Measurements from ENCODE around the gene ZSCAN10. TPM values are rescaled to one million over a fixed set of nuclear protein-coding genes. Genes with fewer than 3 reads are reported as not detected.

Gene ZSCAN10
- total and polyA plus RNA-seq, 2 of the 13 experiments (the other 11 are each of a cell fraction or from before 2014, with no cell fraction given), result not detected

DNA sequence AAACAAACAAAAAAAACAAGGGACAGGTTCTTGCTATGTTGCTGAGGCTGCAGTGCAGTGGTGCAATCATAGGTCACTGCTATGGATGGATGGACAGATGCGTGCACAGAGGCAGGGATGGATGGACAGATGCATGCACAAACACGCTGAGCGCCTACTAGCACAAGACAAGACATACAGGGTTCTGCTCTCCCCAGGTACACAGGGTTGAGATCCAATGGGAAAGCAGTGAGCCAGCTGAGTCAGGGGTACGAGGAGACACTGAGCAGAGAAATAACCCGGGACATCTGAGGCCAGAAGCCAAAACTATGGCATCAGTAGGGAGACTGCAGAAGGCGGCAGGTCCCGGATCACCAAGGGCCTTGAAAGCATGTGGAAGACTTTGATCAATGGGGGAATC lies 27.4 kb downstream of the ZSCAN10 start:
- no peak for FAIRE-seq
- ATAC-seq, result no peak; the same call in 2 of the 3 replicates
- H3K4me3 ChIP-seq (replicated peaks in 1 of 3; ENCODE audit: insufficient read depth in 1 of 3, low read depth in 2 of 3, low read length in 3 of 3), result no peak overlapping the region
- no peaks in the 10 kb centered on the region for H3K9me3 ChIP-seq (ENCODE audit: low read length)
- H3K4me1 ChIP-seq (ENCODE audit: insufficient read depth, low read length), result peaks cover 22% of the 10 kb centered on the region
- peaks cover 9 to 16% of the 10 kb centered on the region in 2 experiments; a peak in 2 of 5 replicates for H3K36me3 ChIP-seq (replicated peaks in 1 of 2; ENCODE audit: control insufficient read depth in 1 of 2, insufficient read depth in 2 of 2, low read length in 2 of 2)
- in situ Hi-C loops (cut with HindIII; ENCODE audit: extremely low pct_ligation_motif_present, low pct_unique_long_range_greater_than_20kb), result no loop called here
- H3K79me2 ChIP-seq (ENCODE audit: insufficient read depth, low read length), result peaks cover 3% of the 10 kb centered on the region
- intact Hi-C loops (cut with micrococcal nuclease; ENCODE audit: unreplicated experiment), result no loop called here
- no TSS peak for BruUV-seq (replicated peaks)
- peaks cover 2 to 13% of the 10 kb centered on the region in 2 experiments; a peak in 4 of 5 replicates for H3K27me3 ChIP-seq (ENCODE audit: control insufficient read depth in 1 of 2, insufficient read depth in 2 of 2, low read length in 2 of 2)
- 45% methylated on average over 7 of the region's 7 CpGs for WGBS (ENCODE audit: low lambda C conversion rate)
- no peak overlapping the region for H3K9ac ChIP-seq (ENCODE audit: insufficient read depth, low read depth, low read length)
- no peak for DNase-seq (ENCODE audit: low spot score)
- H4K20me1 ChIP-seq (ENCODE audit: insufficient read depth, low read length), result no peaks in the 10 kb centered on the region
- no peak overlapping the region for H3K27ac ChIP-seq (ENCODE audit: extremely low read length, insufficient read depth, low read length)
- ChIA-PET CTCF (ENCODE audit: low intra/inter-chr PET ratio, low total read pairs) (no interaction called here), POLR2A (interaction anchor here (2.7 to 4.4 kb wide), 2 partner anchors 12 to 15 kb away, joined by 11 to 30 read pairs; no protein-coding TSS in a partner anchor)
- H3K4me2 ChIP-seq (ENCODE audit: low read depth, low read length), result no peak overlapping the region
- no peak overlapping the region for H2AFZ ChIP-seq (ENCODE audit: low read length)
- TF ChIP-seq EEA1 (CRISPR knock-in tag; IDR thresholded peaks at IDR 0.05; ENCODE audit: borderline replicate concordance) (no peak), CREB1 (IDR thresholded peaks at IDR 0.05) (no peak), CREB1 (CRISPR knock-in tag; IDR thresholded peaks at IDR 0.05) (no peak), IRX3 (CRISPR knock-in tag; IDR thresholded peaks at IDR 0.05; ENCODE audit: borderline replicate concordance, low read depth) (no peak), NFKB2 (CRISPR knock-in tag; IDR thresholded peaks at IDR 0.05; ENCODE audit: borderline replicate concordance) (no peak), FOXO1 (CRISPR knock-in tag; IDR thresholded peaks at IDR 0.05) (no peak), RARA (CRISPR knock-in tag; IDR thresholded peaks at IDR 0.05) (no peak), PAF1 (CRISPR knock-in tag; IDR thresholded peaks at IDR 0.05) (0 out of 2 replicates have a peak, but pooled peaks have one; percentile 50), ZNF547 (CRISPR knock-in tag; IDR thresholded peaks at IDR 0.05) (no peak), GATA4 (IDR thresholded peaks at IDR 0.05; ENCODE audit: borderline replicate concordance, low read depth) (no peak), ZMAT5 (CRISPR knock-in tag; IDR thresholded peaks at IDR 0.05; ENCODE audit: borderline replicate concordance, low read depth) (no peak), POLR2A (IDR thresholded peaks at IDR 0.05; ENCODE audit: insufficient read depth in 1 of 2, low read depth in 2 of 2, low read length in 2 of 2) (peak in 1 of 2 experiments; percentile 25; a peak in 1 of 4 replicates), POLR2G (IDR thresholded peaks at IDR 0.05; ENCODE audit: low read depth, low read length) (peak; percentile 41; the same call in 1 of the 2 replicates), KDM2A (CRISPR knock-in tag; IDR thresholded peaks at IDR 0.05; ENCODE audit: borderline replicate concordance, low read depth) (0 out of 2 replicates have a peak, but pooled peaks have one; percentile 15), ELF3 (CRISPR knock-in tag; IDR thresholded peaks at IDR 0.05) (no peak), HNF1B (CRISPR knock-in tag; IDR thresholded peaks at IDR 0.05) (no peak), TCF7L2 (IDR thresholded peaks at IDR 0.05; ENCODE audit: low read depth, low read length) (no peak), POLR2AphosphoS5 (IDR thresholded peaks at IDR 0.05; ENCODE audit: low read depth, low read length) (no peak)
- TF ChIP-seq, protein P1, sequence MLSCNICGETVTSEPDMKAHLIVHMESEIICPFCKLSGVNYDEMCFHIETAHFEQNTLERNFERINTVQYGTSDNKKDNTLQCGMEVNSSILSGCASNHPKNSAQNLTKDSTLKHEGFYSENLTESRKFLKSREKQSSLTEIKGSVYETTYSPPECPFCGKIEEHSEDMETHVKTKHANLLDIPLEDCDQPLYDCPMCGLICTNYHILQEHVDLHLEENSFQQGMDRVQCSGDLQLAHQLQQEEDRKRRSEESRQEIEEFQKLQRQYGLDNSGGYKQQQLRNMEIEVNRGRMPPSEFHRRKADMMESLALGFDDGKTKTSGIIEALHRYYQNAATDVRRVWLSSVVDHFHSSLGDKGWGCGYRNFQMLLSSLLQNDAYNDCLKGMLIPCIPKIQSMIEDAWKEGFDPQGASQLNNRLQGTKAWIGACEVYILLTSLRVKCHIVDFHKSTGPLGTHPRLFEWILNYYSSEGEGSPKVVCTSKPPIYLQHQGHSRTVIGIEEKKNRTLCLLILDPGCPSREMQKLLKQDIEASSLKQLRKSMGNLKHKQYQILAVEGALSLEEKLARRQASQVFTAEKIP (CRISPR knock-in tag; IDR thresholded peaks at IDR 0.05; ENCODE audit: borderline replicate concordance), result no peak
- TF ChIP-seq, protein P2, sequence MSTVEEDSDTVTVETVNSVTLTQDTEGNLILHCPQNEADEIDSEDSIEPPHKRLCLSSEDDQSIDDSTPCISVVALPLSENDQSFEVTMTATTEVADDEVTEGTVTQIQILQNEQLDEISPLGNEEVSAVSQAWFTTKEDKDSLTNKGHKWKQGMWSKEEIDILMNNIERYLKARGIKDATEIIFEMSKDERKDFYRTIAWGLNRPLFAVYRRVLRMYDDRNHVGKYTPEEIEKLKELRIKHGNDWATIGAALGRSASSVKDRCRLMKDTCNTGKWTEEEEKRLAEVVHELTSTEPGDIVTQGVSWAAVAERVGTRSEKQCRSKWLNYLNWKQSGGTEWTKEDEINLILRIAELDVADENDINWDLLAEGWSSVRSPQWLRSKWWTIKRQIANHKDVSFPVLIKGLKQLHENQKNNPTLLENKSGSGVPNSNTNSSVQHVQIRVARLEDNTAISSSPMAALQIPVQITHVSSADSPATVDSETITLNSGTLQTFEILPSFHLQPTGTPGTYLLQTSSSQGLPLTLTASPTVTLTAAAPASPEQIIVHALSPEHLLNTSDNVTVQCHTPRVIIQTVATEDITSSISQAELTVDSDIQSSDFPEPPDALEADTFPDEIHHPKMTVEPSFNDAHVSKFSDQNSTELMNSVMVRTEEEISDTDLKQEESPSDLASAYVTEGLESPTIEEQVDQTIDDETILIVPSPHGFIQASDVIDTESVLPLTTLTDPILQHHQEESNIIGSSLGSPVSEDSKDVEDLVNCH (CRISPR knock-in tag; IDR thresholded peaks at IDR 0.05), result no peak
